Mammary epithelial cell (primary cell): Measurements from ENCODE around the gene FSCN2.

ENCODE experiments used
- CTCF ChIP-seq, 2 donors: IDR thresholded peaks in 1 of 2; conservative IDR thresholded peaks in 1 of 2; 2 replicates each; pipeline ENCODE4 v1.5.1; 2011 to 2012; ENCODE audit warnings: inconsistent platforms in 2 of 2, low read length in 2 of 2, mild to moderate bottlenecking in 2 of 2, control low read depth in 1 of 2, low read depth in 1 of 2; ENCODE audit not compliant: insufficient read depth in 1 of 2; ENCODE audit errors: extremely low read depth in 1 of 2
- EZH2 ChIP-seq: IDR thresholded peaks from 2 replicates; pipeline ENCODE4 v1.6.1; 2012; ENCODE audit warnings: low read length, inconsistent platforms, borderline replicate concordance

GRCh38 chr17:81514739-81515529 lies 13.2 kb upstream of the FSCN2 start:
- TF ChIP-seq CTCF (conservative IDR thresholded peaks at IDR 0.05 in 1 of 2, IDR thresholded peaks at IDR 0.05 in 1 of 2; ENCODE audit: extremely low read depth in 1 of 2, insufficient read depth in 1 of 2, low read depth in 1 of 2, low read length in 2 of 2) (no peak), EZH2 (no peak)
